ENCODE measurements around the gene EYS.
"Not testable (repeated sequence)": the region's sequence is repeated elsewhere in the genome, so short reads cannot be mapped to it uniquely, and the experiment has no call there.

EYS gene

GRCh38 chr6:63862486-63863198 lies 1844.4 kb downstream of the EYS start:
- DNase-seq = no peak

GRCh38 chr6:63859528-63859927 lies 1847.5 kb downstream of the EYS start:
- DNase-seq = no peak

DNA sequence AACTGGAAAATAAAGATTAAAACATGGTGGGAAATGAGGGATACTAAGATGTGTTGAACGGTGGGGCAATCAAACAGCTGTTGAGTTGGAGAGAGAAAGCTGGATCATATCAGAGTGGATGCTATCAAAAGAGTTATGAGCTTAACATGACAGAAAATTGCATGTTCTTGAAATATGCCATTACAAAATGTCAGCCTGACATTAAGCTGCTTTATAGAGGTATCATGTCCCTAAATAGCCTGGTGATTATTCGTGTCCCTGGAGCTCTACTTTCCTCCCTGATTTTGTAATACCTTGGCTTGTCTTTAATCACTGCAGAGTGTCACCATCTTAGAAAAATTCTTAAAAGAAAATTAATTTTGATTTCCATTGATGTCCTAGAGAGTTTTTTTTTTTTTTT lies 1848.3 kb downstream of the EYS start:
- DNase-seq = no peak

DNA sequence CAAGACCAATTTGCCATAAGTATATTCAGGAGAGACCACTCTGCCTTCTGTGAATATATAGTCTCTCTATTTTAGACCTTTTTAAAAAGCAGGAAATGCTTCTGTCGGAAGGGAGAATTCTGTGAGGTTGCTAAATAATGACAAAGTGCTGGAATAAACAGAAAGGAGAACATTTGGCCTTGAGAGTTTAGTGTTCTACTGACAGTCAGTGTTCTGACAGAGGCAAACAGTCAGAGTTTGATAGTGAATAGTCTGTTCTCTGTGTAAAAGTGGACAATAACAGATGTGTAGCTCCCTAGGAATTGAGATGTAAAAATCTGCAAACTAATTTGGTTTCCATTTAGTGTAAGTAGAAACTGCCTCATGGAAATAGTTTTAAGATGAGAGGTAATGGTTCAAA lies 1850.8 kb downstream of the EYS start:
- no peak for DNase-seq

- no peak for DNase-seq
These were observed 1862.7 kb downstream of the EYS start for GRCh38 chr6:63844287-63844686.

GRCh38 chr6:63839485-63839884 lies 1867.5 kb downstream of the EYS start:
- DNase-seq = no peak

- DNase-seq = not testable (repeated sequence)
These were observed 1878.3 kb downstream of the EYS start for GRCh38 chr6:63828678-63829077.

- no peak for DNase-seq
These were observed 1882.3 kb downstream of the EYS start for GRCh38 chr6:63824722-63825121.

GRCh38 chr6:63821442-63821841 lies 1885.6 kb downstream of the EYS start:
- no peak for DNase-seq

DNA sequence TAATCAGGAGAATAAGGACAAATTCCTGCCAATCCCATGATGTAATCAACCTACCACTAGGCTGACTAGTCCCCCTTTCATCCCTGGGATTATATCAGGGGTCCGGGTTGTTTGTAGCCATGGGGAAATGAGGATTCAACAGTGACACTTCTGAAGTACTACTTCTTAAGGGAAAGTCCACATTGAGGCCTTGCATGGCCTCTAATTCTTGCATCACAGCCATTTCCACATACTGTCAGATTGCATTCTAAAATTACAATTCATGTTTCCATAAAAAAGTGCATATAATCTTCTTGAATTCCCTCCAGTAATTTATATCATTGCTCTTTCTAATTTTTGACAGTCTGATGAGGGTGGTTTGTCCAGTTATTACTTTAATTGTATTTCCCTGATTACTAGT lies 1887.2 kb downstream of the EYS start:
- no peak for DNase-seq

GRCh38 chr6:63817492-63818050 lies 1889.5 kb downstream of the EYS start:
- no peak for DNase-seq

DNA sequence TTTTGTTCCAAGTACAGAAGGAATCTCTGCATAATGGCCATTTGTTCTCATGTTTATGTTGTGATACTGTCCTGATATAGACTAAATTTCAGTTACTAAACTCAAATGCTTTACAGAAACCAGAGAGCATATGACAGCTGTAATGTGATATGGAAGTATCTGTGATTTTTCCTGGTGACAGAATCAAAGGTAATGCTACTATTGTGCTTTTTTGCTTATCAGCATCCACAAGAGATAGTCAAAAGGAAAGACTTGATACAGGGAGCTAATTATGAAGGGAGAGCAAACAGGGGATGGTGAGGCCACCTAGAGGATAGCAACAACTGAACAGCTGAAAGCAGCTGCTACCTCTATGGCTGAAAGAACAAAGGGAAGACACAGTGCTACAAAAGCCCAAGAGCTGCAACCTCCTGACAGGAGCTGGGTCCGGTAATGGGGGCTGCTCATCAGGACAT lies 1890.0 kb downstream of the EYS start:
- DNase-seq = no peak

DNA sequence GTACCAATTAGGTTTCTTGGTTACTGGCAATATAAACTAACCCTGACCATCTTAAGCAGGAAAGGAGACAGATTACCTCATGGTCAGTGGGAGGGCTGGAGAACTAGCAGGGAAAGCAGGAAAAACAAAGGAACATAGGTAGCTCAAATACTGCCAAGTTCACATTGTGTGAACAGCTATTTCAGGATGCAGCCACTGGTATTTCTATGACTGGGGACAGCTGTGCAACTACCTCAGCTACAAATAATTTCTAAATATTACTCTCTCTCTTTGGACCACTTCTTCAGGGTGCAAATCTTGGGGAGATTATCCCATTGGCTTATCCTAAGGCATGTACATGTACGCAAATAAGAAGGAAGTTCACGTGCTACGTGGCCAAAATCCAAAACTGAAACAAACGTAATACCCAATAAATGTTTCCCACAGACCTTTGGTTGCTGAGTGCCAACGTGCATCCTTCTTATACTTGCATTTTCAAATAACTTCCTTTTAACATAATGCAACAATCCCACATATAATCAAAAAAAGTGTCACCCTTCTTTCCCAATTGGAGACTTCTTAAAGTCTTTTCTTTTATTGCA lies 1890.5 kb downstream of the EYS start:
- no peak for DNase-seq

- DNase-seq = no peak
These were observed 1892.6 kb downstream of the EYS start for GRCh38 chr6:63814459-63814858.

- no peak for DNase-seq
These were observed 1893.4 kb downstream of the EYS start for GRCh38 chr6:63813566-63814120.

DNA sequence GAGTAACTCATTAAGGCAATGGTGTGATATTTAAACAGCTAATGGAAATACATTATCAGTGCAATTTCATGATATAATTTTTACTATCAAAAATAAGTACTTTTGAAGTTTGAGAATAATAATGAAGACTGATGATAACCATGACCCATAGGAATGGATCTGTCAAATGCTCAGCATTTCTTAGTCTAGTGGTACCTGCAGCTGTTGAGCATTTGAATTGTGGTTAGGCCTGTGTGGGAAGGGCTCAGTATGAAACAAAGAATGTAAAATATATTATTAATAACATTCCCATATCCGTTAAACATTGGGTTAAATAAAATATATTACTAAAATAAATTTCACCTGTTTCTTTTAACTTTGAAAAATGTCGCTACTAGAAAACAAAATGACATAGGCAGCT lies 1898.5 kb downstream of the EYS start:
- DNase-seq = no peak

DNA sequence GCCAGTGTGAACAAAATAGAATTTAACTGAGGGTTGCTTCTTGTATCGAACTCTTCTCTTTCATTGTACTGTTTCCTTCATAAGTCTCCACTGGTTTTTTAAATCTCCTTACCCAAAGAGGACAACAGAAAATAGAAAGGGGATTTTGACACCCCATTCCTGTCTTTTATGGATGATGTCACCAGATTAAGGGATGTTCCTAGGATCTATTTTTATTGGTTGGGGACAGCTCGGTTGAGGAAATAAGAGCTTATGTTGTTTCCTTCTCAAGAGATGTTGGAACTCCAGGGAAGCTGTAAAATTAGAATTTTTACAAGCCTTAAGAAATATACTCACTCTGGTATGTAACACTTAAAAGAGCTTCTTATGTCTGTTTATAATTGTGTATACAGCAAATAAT lies 1900.0 kb downstream of the EYS start:
- DNase-seq = no peak

GRCh38 chr6:63806573-63806913 lies 1900.5 kb downstream of the EYS start:
- no peak for DNase-seq

GRCh38 chr6:63805808-63806572 lies 1901.0 kb downstream of the EYS start:
- peak; percentile 20 for DNase-seq

DNA sequence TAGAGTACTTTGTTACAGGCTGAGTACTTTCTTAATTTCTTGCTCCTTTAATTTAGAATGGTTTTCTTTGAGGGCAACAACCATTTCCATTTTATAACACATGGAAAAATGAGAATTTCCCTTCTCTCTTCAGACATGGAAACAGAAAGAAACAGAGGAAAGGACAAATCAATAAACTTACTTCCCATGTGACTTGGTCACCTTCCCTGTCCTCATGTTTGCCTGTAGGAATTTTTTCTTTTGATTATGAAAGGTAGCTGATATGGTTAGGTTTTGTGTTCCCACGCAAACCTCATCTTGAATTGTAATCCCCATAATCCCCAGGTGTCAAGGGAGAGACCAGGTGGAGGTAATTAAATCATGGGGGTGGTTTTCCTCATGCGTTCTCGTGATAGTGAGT lies 1901.7 kb downstream of the EYS start:
- DNase-seq = no peak

GRCh38 chr6:63804381-63804956 lies 1902.6 kb downstream of the EYS start:
- DNase-seq = peak; percentile 9

GRCh38 chr6:63803371-63803770 lies 1903.7 kb downstream of the EYS start:
- no peak for DNase-seq

- DNase-seq = no peak
These were observed 1904.3 kb downstream of the EYS start for GRCh38 chr6:63802606-63803206.
